HG02970 (cell line): ENCODE measurements around the gene SASH1.
A peak's percentile ranks its signal among the peaks of the same experiment; 100 is the strongest.

Experiments used
- ATAC-seq: cut with Tn5 transposase; IDR thresholded peaks from one replicate; pipeline ENCODE4 v1.9.1; 2021; ENCODE audit warnings: mild to moderate bottlenecking, moderate library complexity, moderate number of reproducible peaks; ENCODE audit not compliant: unreplicated experiment, low FRiP score

The SASH1 gene

DNA sequence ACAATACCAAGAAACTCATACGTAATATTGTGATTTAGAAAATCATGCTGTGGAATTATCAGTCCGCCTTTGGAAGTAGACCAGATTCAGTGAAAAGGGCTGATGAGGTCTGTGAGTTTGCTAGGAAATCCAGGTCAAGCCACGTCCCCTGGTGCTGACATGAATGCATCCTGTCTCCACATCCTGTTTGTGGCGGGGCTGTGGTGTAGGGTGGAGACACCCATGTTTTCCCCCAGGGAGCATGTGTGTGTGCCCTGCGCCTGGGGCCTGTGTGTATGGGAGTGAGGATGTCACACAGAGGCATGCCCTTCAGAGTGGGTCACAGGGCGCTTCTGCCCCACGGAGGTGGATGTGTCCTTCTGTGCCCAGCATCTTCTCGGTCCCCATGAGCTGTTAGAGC is 109.1 kb downstream of the SASH1 start:
- ATAC-seq = no peak

DNA sequence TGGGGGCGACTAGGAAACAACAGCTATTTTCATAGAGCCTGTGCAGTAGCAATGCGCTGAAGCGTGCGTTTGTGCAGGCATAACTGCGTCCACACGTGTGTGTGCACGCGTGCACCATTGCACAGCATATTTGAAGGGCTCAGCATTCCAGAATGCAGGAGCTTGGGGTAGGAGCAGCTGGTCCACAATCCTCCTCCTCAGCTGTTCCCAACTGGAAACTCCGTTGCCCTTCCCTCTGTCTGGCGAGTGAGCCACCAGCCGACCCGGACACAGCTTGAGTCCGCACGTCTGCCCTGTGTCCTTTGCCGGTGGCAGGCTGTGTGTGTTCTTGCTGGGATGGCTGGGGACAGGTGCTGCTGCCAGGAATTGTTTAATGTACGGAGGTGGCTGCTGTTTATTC is 110.2 kb downstream of the SASH1 start:
- ATAC-seq = no peak

DNA sequence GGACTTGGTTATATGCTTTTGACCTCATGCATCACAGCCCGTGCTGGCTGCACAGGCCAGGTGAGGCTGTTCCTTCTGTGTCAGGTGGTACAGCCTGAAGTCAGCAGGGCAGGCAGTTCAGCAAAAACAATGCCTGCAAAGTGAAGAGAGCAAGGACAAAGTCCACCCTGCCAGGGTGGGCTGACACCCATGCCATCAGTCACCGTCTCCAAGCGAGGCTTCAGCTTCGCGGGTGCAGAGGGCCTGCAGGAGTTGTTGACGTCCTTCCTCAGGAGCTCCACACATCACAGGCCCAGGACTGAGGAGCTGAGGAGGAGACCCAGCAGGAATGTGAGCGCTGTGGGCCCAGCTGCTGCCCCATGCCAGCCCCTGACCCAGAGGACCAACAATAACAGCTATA is 111.3 kb downstream of the SASH1 start:
- no peak for ATAC-seq

DNA sequence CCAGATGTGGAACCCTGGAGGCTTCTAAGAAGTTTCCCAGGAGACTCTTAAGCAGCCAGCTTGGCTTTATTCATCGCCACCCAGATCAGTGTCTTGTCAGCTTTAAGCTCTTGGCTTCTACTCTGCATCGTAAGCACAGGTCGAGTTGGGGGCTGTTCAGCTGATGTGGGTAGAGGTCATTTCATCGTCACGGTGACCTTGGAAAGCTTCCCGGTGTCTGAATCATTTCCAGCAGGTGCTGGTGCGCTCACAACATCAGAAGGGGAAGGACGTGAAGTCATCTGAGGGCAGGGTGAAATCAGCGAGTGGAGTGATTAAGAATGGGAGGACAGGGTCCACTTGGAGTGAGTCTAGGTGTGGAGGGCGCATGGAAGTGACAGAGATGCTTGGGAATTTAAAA is 112.6 kb downstream of the SASH1 start:
- no peak for ATAC-seq

DNA sequence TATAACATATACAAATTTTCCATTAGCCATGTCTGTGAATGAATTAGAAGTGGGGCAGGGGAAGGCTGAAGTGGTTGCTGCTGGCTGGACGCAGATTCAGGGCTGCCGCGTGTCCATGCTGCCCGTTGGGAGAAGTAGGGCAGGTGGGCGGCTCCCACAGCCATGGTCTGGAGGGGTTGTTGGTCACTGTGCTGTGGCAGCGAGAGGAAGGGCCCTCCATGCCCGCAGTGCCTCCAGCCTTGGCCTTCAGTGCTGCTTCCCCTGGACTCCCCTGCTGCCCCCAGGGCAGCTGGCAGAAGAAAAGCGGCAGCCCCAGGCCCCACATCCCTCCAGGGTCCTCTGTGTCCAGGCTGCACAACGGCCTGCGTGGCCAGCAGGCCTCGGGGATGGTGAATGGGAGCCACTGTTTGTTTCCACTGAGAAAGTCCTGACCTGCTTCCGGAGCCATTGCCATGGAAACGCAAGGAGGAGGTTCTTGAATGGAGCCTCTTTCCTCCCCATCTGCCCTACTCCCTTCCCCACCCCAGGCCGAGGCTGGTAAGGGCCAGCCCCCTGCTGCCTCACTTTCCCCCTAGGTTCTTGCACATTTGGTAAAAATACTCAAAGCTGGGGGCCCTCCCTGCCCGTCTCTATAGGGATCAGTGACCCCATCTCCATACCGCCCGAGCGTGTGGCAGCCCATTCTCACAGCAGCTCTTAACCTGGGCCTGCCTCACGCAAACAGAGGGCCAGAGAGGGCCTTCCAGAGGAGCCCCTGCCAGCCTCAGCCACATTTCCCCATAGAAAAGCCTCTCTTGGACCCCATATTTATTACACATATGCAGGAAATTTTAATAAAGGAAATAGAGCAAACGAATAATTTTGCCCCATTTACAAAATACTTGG is 113.3 kb downstream of the SASH1 start:
- no peak for ATAC-seq

DNA sequence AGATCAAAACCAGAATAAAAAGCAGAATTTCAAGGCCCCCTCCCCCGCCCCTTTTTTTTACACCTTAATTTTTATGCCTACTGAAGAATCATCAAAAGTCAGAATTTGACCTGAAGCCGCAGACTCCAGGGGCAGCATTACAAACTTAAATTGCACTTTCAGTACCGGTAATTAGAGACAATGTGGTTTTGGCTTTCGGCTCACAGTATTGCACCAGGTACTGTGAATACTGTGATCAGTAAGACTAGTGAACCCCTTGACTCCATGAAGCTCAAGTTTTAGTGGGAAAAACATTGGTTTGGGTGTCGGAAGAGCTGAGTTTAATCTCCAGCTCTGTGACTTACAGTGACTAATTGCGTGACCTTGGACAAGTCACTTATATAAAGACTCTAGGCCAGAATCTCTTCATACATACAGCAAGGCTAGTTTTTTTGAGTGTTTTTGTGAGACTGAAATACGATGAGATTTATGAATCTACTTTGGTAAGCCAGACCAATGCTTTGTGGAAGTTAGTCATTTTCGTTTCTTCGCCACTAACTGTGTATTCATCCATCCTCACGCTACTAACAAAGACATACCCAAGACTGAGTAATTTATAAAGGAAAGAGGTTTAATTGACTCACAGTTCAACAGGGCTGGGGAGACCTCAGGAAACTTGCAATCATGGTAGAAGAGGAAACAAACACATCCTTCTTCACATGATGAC is 114.7 kb downstream of the SASH1 start:
- ATAC-seq = no peak

DNA sequence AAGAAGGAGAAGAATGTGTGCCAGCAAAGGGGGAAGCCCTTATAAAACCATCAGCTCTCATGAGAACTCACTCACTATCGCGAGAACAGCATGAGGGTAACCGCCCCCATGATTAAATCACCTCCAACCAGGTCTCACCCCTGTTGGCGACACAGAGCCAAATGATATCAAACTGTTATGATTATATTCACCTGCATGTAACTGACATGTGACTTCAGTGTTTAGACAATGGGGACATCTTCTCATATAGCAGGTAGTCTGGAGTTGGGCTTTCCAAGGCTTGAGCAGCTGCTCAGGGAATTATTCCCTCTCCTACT is 115.2 kb downstream of the SASH1 start:
- ATAC-seq = no peak

DNA sequence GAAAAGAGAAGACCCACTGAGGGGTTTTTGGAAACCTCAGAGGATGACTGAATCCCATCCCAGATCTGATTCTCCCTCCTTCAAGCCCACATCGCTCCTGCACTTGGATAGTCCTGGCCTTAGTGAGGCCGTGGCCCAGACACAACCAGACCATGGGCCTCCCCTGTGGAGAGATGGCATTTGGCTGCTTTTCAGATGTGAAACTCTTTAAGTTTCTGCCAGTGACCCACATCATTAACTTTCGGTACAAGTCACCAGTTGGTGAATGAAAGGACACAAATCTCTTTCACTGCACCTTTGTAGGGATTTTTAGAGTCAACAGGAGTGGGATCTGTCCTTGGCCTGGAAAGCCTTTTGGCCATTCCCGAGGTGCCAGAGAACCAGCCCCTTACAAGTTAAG is 116.6 kb downstream of the SASH1 start:
- no peak for ATAC-seq

DNA sequence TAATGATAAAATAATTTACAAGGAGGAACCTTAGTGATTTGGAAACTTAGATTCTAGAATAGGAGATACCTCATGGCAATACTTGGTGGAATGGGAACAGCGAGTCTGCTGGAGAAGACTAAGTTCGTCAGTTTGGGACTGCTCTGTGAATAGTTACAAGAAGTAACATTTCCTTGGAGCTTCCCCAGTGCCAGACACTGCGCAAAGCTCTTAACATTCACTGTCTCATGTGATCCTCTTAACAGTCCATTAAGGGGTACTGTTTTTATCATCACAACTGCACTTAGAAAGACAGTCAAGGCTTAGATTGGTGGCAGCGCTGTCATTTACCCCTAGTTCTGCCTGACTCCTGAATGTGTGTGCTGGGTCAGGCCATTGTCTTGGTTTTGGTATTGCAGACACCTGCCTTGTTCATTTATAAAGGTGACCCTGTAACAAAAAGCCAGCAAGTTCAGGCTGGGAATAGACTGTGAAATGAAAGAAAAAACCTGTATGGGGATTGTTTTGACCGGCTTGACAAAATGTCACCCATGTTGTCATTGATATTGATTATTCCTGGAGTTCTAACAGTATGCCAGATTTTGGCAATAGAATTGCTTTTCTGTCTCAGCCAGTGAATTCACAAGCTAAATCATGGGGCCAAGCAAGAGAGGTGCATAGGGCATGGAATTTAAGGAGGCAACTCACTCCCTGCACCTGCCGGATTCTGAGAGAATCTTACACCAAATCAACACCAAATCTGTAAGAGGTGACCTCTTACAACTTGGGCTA is 118.4 kb downstream of the SASH1 start:
- no peak for ATAC-seq

DNA sequence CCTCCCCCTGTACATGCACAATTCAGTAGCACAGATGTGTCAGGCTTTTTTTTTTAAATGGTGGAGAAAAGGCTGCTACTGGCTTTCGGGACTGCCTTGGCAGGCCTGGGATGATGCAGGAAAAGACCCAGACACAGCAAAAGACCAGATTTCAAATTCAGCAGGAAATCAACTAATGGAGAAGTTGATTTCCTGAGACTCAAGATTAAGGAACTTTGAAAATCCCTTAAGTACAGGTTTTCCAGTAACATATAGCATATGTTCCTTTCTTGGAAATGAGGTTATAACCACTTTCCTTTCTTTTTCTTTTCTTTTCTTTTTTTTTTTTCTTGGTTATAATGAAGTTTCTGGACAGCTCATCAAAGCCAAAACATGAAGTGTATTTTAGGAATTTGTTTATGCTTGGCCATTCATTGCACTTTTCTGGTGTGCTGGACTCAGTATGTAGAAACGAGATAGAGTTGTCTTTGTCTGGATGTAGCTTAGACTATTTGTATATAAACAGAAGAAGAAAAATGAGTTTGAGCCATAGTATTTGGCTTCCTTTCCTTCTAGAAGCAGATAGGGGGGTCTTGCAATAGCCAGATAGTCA is 119.4 kb downstream of the SASH1 start:
- ATAC-seq = no peak

DNA sequence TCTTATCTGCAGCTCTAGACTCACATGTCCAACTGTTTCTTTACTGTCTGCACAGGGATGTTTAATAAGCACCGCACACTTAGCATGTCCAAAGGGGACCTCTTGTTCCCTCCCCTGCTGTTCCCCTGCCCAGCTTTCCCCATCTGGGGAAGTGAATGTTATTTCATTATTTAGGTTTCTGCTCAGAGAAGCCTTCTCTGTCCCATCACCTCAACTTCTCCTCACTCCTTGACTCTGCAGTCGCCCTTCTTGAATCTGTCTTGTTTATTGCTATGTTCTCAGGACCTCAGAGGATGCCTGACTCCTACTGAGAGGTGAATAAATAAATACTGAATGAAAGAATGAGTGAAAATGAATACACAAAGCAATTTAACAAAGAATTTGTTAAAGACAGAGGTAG is 121.0 kb downstream of the SASH1 start:
- no peak for ATAC-seq

DNA sequence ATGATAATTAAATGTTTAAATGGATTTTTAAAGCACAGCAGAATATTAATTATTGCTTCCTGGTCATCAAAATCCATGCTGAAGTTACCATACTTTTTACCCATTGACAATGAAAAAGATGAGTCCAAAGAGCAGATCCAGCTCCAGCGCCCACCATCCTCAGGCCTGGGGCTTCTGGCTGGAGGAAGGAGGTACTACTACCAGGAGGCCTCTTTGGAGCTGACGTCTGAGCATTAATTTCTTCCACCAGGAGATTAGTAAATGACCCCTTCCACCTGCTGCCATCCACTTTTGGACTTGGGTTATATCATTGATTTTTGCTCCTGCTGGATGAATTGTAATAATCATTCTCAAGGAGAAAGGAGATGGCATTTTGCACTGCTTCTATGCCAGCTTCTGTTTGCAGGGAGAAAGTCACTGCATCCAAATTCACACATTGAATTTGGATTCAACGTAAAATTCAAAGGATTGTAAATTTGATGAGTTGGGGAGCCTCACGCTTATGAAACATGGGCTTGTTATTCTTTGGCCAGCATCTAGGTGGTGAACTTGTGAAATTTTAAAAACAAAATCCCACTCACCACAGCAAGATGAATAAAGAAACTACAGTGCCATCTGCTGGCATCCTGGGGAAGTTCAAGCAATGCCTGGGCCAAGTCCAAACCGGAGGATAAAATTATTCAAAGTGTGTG is 121.8 kb downstream of the SASH1 start:
- ATAC-seq = peak; percentile 81

DNA sequence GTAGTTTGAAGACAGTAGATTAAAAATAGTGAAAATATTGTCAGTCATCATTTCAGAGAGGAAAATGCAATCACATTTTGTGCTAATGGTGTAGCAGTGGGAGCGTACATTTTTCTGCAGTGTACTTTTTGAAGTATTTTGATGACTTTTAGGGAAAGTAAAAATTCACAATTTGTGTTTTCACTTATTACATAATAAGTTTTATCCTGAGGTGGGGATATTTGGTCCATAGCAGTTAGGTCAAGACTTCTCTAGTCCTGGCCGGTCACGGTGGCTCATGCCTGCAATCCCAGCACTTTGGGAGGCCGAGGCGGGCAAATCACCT is 122.3 kb downstream of the SASH1 start:
- ATAC-seq = no peak

DNA sequence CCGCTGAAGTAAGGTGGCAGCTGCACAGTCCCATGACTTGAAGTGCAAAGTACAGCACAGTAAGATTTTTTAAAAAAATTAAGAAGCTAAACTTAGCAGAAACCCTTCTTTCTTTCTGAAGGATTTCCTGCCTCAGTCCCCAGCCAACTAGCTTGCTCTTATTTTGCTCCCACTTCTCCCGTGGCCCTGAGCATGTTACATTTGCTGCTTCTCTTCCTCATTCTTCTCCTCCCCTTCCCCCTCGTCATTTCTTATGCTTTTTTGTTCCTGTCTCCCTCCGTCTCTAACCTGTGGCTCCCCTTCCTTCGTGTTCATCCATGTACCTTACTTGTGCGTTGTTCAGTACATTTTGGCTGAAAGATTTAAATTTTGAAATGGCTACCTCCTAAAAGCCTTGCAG is 123.0 kb downstream of the SASH1 start:
- no peak for ATAC-seq

DNA sequence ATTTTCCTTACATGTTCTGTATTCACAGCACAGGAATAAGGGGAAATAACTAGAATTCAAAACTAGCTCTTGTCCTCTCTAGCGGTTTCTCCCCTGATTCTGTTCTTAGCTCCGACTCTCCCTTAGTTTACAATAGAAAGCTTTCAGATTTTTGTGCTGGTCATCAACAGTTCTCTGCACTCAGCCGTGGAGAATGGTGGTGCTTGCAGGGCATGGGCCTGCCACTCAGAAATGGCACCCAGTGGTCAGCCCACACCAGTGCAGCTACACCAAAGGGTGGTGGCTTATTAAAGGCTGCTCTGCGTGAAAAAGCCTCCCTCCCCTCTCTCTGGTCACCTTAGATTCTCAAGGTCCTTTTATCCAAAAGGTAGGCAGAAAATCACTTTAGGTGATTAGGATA is 123.5 kb downstream of the SASH1 start:
- no peak for ATAC-seq

DNA sequence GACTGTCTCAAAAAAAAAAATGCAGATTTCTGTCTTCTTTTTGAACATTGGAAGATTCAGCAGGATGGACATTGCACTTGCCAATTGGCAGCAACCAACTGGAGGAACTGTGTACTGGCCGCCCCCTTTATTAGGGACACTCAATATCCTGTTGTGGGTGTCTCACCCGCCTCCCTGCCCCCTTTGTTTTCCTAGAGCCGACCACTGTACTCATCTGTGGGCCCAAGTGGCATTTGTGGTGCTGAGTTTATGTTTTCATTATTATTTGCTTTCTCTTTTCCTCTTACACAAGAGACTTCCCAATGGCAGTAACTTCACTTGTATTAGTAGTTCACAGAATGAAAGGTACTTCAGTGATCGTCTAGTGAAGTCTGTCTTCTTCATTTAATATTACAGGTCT is 125.3 kb downstream of the SASH1 start:
- ATAC-seq = no peak

DNA sequence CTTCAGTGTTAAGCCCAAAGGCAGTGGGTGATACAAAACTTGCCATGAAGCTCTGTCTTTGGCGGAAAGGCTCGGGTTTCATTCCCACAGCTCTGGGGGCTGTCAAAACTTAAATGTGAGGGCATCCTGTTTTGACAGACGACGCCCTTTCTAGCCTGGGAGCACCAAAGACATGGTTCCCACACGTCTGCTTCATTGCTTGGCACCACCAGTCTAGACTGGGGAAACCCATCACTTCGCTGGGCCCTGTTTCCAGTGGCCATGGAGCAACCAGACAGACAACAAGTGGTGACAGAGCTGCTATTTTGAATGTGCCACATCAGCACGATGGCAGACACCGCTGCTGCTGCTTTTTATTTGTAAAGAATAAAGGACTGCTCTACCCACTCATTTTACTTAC is 127.5 kb downstream of the SASH1 start:
- no peak for ATAC-seq

DNA sequence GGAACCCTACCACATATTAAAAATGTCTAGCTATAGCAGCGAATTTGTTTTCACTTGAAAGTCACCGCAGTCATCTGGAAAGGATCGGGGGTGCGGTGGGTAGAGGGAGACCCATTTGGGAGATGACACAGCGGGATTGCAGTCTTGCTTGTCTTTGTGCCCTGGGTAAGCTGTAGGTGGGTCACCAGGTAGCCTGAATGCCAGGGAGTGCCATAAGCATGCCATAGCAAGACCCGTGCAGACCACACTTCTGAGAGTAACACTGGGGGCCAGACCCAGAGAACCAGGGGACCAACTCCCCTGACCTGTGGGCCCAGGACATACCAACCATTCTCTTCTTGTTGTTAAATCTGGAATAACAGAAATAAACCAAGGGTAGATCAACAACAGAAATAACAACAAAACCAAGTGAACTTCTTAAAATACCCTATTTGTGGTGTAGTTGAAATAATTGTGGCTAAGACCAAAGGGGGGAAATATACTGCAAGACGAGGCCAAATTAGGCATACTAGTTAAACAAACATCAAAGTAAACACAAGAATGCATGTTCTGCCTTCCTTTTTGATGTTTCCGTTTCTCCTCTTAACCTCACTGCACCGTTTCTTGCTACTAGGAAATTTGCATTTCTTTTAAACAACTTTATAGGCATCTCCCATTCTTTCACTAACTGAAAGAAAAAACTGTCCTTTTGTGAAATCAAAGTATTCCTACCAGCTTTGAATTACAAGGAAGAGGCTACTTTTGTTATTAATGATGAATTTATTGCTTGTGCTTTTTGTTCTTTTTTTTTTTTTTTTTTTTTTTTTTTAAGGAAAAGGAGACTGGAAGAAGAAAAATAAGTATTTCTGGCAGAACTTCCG is 128.2 kb downstream of the SASH1 start:
- ATAC-seq = no peak

DNA sequence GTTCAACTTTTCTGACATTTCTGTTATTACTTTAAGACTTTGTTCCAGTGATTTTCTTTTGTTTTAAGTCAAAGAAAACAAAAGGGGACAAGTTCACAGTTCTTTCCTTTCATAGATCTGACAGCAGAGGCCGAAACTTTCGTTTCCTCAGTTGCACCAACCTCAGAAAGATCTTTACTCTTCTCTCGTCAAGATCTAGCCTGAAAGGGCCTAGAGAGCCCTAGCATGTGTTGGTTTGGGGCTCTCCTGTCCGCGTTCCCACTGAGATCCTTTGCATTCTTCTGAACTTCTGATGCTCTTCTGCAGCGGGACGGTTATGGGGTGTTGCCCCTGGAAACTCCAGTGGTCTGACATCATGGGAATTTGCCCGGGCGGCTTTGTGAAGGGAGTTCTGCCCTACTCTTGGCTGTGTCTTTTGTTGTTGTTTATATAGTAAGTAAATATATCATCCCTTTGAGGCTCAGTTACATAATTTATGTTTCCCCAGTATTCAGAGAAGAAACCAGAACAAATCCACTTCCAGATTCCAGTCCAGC is 129.1 kb downstream of the SASH1 start:
- no peak for ATAC-seq
